K562 (cell line): ENCODE results near the gene SCIN. TPM values are rescaled to one million over a fixed set of nuclear protein-coding genes. Genes with fewer than 3 reads are reported as not detected.
A peak's percentile ranks its signal among the peaks of the same experiment; 100 is the strongest.

Source experiments
- CBX1 ChIP-seq: sonication (generic); IDR thresholded peaks from 2 replicates; pipeline ENCODE4 v1.6.1; 2016; ENCODE audit warnings: antibody characterized with exemption, low read depth, mild to moderate bottlenecking
- CCNT2 ChIP-seq: IDR thresholded peaks from 2 replicates; pipeline ENCODE4 v1.6.1; 2011; ENCODE audit warnings: borderline replicate concordance, low read depth, mild to moderate bottlenecking, moderate library complexity, mixed read lengths, low read length; ENCODE audit not compliant: insufficient read length; ENCODE audit errors: extremely low read depth
- DACH1 ChIP-seq: fragments of 450-650 bp; IDR thresholded peaks from 2 replicates; pipeline ENCODE4 v1.6.1; 2018; ENCODE audit not compliant: partially characterized antibody
- ERF ChIP-seq: fragments of 450-650 bp; formaldehyde crosslinking; IDR thresholded peaks from 2 replicates; pipeline ENCODE4 v1.4.0; 2020; ENCODE audit warnings: mild to moderate bottlenecking, mixed read lengths
- FOXJ2 ChIP-seq: fragments of 200-800 bp; sonication (Bioruptor generic); IDR thresholded peaks from 2 replicates; pipeline ENCODE4 v1.6.1; 2016; ENCODE audit warnings: missing genetic modification characterization, missing compliant biosample characterization
- GABPB1 ChIP-seq: sonication (generic); formaldehyde crosslinking; IDR thresholded peaks from 2 replicates; pipeline ENCODE4 v1.8.0; 2022; ENCODE audit warnings: mild to moderate bottlenecking, missing genetic modification reagents
- HMGN3 ChIP-seq: IDR thresholded peaks from 2 replicates; pipeline ENCODE4 v1.6.1; 2011; ENCODE audit warnings: borderline replicate concordance, low read depth, mild to moderate bottlenecking, mixed read lengths, low read length; ENCODE audit not compliant: insufficient read length; ENCODE audit errors: extremely low read depth
- KAT7 ChIP-seq: sonication (generic); formaldehyde crosslinking; IDR thresholded peaks from 2 replicates; pipeline ENCODE4 v1.8.0; 2022; ENCODE audit warnings: missing genetic modification reagents, mild to moderate bottlenecking, borderline replicate concordance
- KDM1A ChIP-seq, 2 experiments: fragments of 450-650 bp; IDR thresholded peaks; 2 replicates each; pipeline ENCODE4 v1.6.1; 2016; ENCODE audit warnings: mild to moderate bottlenecking in 2 of 2
- KLF10 ChIP-seq: fragments of 250-450 bp; sonication (Bioruptor Pico); IDR thresholded peaks from 2 replicates; pipeline ENCODE4 v1.6.1; 2021; ENCODE audit warnings: matching md5 sums
- MTA3 ChIP-seq: fragments of 450-650 bp; formaldehyde crosslinking; IDR thresholded peaks from 2 replicates; pipeline ENCODE4 v1.6.1; 2017; ENCODE audit warnings: mild to moderate bottlenecking, borderline replicate concordance
- NCOR1 ChIP-seq: fragments of 450-650 bp; IDR thresholded peaks from 2 replicates; pipeline ENCODE4 v1.6.1; 2016; ENCODE audit warnings: mild to moderate bottlenecking, moderate library complexity
- NRF1 ChIP-seq, 2 experiments: fragments of 450-650 bp; IDR thresholded peaks in 1 of 2; conservative IDR thresholded peaks in 1 of 2; 2 replicates each; pipeline ENCODE4 v1.6.1; 2014; ENCODE audit warnings: mild to moderate bottlenecking in 2 of 2
- PML ChIP-seq: IDR thresholded peaks from 2 replicates; pipeline ENCODE4 v1.6.1; 2012; ENCODE audit warnings: low read length, inconsistent platforms
- POLR2H ChIP-seq: IDR thresholded peaks from 2 replicates; pipeline ENCODE4 v1.6.1; 2016; ENCODE audit warnings: missing genetic modification characterization, low read depth, mild to moderate bottlenecking, control low read depth, missing compliant biosample characterization, moderate library complexity
- PPARD ChIP-seq: fragments of 250-450 bp; sonication (Bioruptor Pico); IDR thresholded peaks from 2 replicates; pipeline ENCODE4 v1.8.0; 2022; ENCODE audit warnings: inconsistent platforms, mild to moderate bottlenecking, moderate library complexity
- SNIP1 ChIP-seq: fragments of 450-650 bp; IDR thresholded peaks from 2 replicates; pipeline ENCODE4 v1.7.1; 2017; ENCODE audit warnings: low read depth, mild to moderate bottlenecking
- TEAD4 ChIP-seq, 2 experiments: sonication (generic) in 1 of 2; formaldehyde crosslinking in 1 of 2; IDR thresholded peaks; 2 replicates each; pipeline versions ENCODE4 v1.6.1 to v1.8.0; 2012 to 2022; ENCODE audit warnings: borderline replicate concordance in 1 of 2, inconsistent platforms in 1 of 2, low read length in 1 of 2, mild to moderate bottlenecking in 1 of 2, missing genetic modification reagents in 1 of 2
- TRIM28 ChIP-seq: fragments of 450-650 bp; IDR thresholded peaks from 2 replicates; pipeline ENCODE4 v1.6.1; 2017
- ZBED1 ChIP-seq: IDR thresholded peaks from 2 replicates; pipeline ENCODE4 v1.6.1; 2014
- ZC3H8 ChIP-seq: fragments of 450-650 bp; IDR thresholded peaks from 2 replicates; pipeline ENCODE4 v1.6.1; 2017
- ZNF134 ChIP-seq: fragments of 250-450 bp; sonication (Bioruptor Pico); conservative IDR thresholded peaks from 2 replicates; pipeline ENCODE4 v1.4.0; 2020
- ZNF780A ChIP-seq: fragments of 250-450 bp; sonication (Bioruptor Pico); IDR thresholded peaks from 2 replicates; pipeline ENCODE4 v1.5.0; 2021; ENCODE audit warnings: mild to moderate bottlenecking
- polyA plus RNA-seq, 8 experiments: library from polyadenylated mRNA; depleted of rRNA in 4 of 8; stranded (reverse) in 5 of 8; unstranded in 3 of 8; fragments of >200 nt; fragmentation: Nextera tagmentation in 2 of 8; fragmentation: Illumina TruSeq in 1 of 8; extraction: Ambion mirVana in 2 of 8; extraction: Trizol in 1 of 8; gene quantifications; 2 replicates each; pipeline versions ENCODE4 v1.2.1 to v1.2.3, GENCODE V29; 2011 to 2014; ENCODE audit warnings: inconsistent platforms in 1 of 8, missing spikeins in 1 of 8
- total RNA-seq, 7 experiments: library from RNA; depleted of rRNA in 6 of 7; stranded (reverse); fragments of >200 nt in 6 of 7; fragmentation: Illumina TruSeq in 2 of 7; extraction: Trizol in 2 of 7; gene quantifications; 2 replicates each; pipeline versions ENCODE4 v1.2.1 to v1.2.3, GENCODE V29; 2011 to 2021; ENCODE audit warnings: low replicate concordance in 1 of 7
- TF ChIP-seq, protein P1 (sequence below): fragments of 250-450 bp; sonication (Bioruptor Pico); IDR thresholded peaks from 2 replicates; pipeline ENCODE4 v1.9.0; 2021; ENCODE audit warnings: mild to moderate bottlenecking, inconsistent platforms
- TF ChIP-seq, protein P2 (sequence below), 2 experiments: fragments of 450-650 bp; IDR thresholded peaks; 2 replicates each; pipeline ENCODE4 v1.6.1; 2016
- TF ChIP-seq, protein P3 (sequence below): fragments of 250-450 bp; sonication (Bioruptor Pico); IDR thresholded peaks from 2 replicates; pipeline ENCODE4 v1.8.0; 2021; ENCODE audit warnings: mild to moderate bottlenecking, moderate library complexity

The SCIN gene
- total and polyA plus RNA-seq, 9 of the 15 experiments (the other 6 are each of a cell fraction or from before 2014, with no cell fraction given), result 0.67 to 18.2 (median 10.6) TPM

DNA sequence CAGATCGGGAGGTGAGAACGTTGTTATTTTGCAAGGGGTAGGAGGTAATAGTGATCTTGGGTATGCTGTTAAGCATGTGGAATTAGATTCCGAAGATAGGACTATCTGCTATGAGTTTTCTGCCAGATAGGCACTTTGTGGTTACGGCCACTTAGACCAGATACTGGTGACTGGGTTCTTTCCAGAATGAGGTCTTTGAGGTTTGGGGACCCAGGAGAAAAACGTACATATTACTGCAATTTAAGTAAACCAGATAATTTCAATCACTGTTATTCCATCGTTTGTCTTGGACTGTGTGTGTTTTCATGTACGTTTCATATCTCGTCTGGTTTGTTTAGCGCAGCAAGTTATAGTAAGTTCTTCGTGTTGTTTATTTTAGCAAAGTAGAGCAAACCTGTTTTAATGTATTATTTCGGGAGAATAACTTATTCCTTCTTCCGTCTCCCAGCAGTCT, 117.2 kb downstream of the SCIN start (continued):
- TF ChIP-seq TRIM28, result 0 out of 2 replicates have a peak, but pooled peaks have one; percentile 4
- TF ChIP-seq HMGN3, result no peak
- TF ChIP-seq, protein P1, sequence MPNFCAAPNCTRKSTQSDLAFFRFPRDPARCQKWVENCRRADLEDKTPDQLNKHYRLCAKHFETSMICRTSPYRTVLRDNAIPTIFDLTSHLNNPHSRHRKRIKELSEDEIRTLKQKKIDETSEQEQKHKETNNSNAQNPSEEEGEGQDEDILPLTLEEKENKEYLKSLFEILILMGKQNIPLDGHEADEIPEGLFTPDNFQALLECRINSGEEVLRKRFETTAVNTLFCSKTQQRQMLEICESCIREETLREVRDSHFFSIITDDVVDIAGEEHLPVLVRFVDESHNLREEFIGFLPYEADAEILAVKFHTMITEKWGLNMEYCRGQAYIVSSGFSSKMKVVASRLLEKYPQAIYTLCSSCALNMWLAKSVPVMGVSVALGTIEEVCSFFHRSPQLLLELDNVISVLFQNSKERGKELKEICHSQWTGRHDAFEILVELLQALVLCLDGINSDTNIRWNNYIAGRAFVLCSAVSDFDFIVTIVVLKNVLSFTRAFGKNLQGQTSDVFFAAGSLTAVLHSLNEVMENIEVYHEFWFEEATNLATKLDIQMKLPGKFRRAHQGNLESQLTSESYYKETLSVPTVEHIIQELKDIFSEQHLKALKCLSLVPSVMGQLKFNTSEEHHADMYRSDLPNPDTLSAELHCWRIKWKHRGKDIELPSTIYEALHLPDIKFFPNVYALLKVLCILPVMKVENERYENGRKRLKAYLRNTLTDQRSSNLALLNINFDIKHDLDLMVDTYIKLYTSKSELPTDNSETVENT (CRISPR knock-in tag), result no peak
- TF ChIP-seq, protein P2, sequence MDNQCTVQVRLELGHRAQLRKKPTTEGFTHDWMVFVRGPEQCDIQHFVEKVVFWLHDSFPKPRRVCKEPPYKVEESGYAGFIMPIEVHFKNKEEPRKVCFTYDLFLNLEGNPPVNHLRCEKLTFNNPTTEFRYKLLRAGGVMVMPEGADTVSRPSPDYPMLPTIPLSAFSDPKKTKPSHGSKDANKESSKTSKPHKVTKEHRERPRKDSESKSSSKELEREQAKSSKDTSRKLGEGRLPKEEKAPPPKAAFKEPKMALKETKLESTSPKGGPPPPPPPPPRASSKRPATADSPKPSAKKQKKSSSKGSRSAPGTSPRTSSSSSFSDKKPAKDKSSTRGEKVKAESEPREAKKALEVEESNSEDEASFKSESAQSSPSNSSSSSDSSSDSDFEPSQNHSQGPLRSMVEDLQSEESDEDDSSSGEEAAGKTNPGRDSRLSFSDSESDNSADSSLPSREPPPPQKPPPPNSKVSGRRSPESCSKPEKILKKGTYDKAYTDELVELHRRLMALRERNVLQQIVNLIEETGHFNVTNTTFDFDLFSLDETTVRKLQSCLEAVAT (IDR thresholded peaks at IDR 0.05), result peak; percentile 99
- TF ChIP-seq ZC3H8, result peak; percentile 76; the same call in 1 of the 2 replicates
- TF ChIP-seq, protein P3, sequence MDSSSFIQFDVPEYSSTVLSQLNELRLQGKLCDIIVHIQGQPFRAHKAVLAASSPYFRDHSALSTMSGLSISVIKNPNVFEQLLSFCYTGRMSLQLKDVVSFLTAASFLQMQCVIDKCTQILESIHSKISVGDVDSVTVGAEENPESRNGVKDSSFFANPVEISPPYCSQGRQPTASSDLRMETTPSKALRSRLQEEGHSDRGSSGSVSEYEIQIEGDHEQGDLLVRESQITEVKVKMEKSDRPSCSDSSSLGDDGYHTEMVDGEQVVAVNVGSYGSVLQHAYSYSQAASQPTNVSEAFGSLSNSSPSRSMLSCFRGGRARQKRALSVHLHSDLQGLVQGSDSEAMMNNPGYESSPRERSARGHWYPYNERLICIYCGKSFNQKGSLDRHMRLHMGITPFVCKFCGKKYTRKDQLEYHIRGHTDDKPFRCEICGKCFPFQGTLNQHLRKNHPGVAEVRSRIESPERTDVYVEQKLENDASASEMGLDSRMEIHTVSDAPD (CRISPR knock-in tag), result no peak
- no peak for TF ChIP-seq KAT7 (CRISPR knock-in tag)
- TF ChIP-seq ZNF134, result no peak
- peak; percentile 71 for TF ChIP-seq NCOR1
- no peak for TF ChIP-seq CBX1
- TF ChIP-seq FOXJ2 (tag), result no peak
- TF ChIP-seq ERF (CRISPR knock-in tag), result no peak
- TF ChIP-seq NRF1 (conservative IDR thresholded peaks at IDR 0.05 in 1 of 2, IDR thresholded peaks at IDR 0.05 in 1 of 2), result no peak
- TF ChIP-seq POLR2H (tag), result peak; percentile 78
- no peak for TF ChIP-seq GABPB1
- no peak for TF ChIP-seq ZNF780A (CRISPR knock-in tag)
- TF ChIP-seq PML, result no peak; the same call in 1 of the 2 replicates
- TF ChIP-seq PPARD (CRISPR knock-in tag), result no peak
- no peak for TF ChIP-seq KLF10 (CRISPR knock-in tag)
- no peak for TF ChIP-seq ZBED1
- no peak for TF ChIP-seq MTA3
- TF ChIP-seq TEAD4 (IDR thresholded peaks at IDR 0.05; ENCODE audit: low read length), result peak; percentile 73
- no peak for TF ChIP-seq TEAD4 (CRISPR knock-in tag; IDR thresholded peaks at IDR 0.05; ENCODE audit: borderline replicate concordance)
- TF ChIP-seq CCNT2, result no peak
- TF ChIP-seq KDM1A (IDR thresholded peaks at IDR 0.05), result peak; percentile 69 to 73
- TF ChIP-seq DACH1, result peak; percentile 77
- TF ChIP-seq SNIP1, result no peak
